HG03280 (cell line): ENCODE results near the gene TP53I13.

ENCODE experiments used
- ATAC-seq: cut with Tn5 transposase; IDR thresholded peaks from one replicate; pipeline ENCODE4 v1.9.1; 2021; ENCODE audit warnings: mild to moderate bottlenecking, moderate library complexity; ENCODE audit not compliant: unreplicated experiment

The TP53I13 gene

GRCh38 chr17:29591737-29592608 is 23.5 kb downstream of the TP53I13 start:
- no peak for ATAC-seq

- ATAC-seq, result no peak
Observed at GRCh38 chr17:29592850-29593551, 24.5 kb downstream of the TP53I13 start, which contains the start of gene ANKRD13B. ANKRD13B (plus strand) TSS chr17:29593132; CDS start chr17:29593622, 490 bp downstream.

GRCh38 chr17:29593591-29594518 is 25.4 kb downstream of the TP53I13 start:
- no peak for ATAC-seq

- no peak for ATAC-seq
Observed at GRCh38 chr17:29594519-29595090, 26.1 kb downstream of the TP53I13 start.

GRCh38 chr17:29595107-29595942 is 26.8 kb downstream of the TP53I13 start:
- ATAC-seq, result no peak

- ATAC-seq, result no peak
Observed at GRCh38 chr17:29595943-29596774, 27.7 kb downstream of the TP53I13 start.

GRCh38 chr17:29596811-29597210 is 28.3 kb downstream of the TP53I13 start:
- no peak for ATAC-seq

- ATAC-seq, result no peak
Observed at GRCh38 chr17:29597361-29598172, 29.1 kb downstream of the TP53I13 start.

GRCh38 chr17:29603109-29603674 is 34.7 kb downstream of the TP53I13 start:
- no peak for ATAC-seq

- ATAC-seq, result no peak
Observed at GRCh38 chr17:29607557-29608195, 39.2 kb downstream of the TP53I13 start.

GRCh38 chr17:29608986-29609385 is 40.5 kb downstream of the TP53I13 start:
- no peak for ATAC-seq

GRCh38 chr17:29610395-29610794 is 41.9 kb downstream of the TP53I13 start:
- no peak for ATAC-seq

- no peak for ATAC-seq
Observed at GRCh38 chr17:29611351-29612093, 43.0 kb downstream of the TP53I13 start.

GRCh38 chr17:29612094-29612403 is 43.5 kb downstream of the TP53I13 start:
- no peak for ATAC-seq

- ATAC-seq, result no peak
Observed at GRCh38 chr17:29612404-29613280, 44.1 kb downstream of the TP53I13 start.
